Brain microvascular endothelial cell (primary cell): ENCODE data around the gene MARVELD1.
A peak's percentile ranks its signal among the peaks of the same experiment; 100 is the strongest.

ENCODE experiments used
- DNase-seq: peaks from one replicate; pipeline ENCODE4 v3.0.0-alpha.2; 2020
- H3K27ac ChIP-seq: fragments of 250-450 bp; sonication (Bioruptor Pico); 2 replicates; pipeline ENCODE4 v1.5.1; 2020; ENCODE audit warnings: mild to moderate bottlenecking, moderate library complexity
- H3K27me3 ChIP-seq: fragments of 250-450 bp; sonication (Bioruptor Pico); replicated peaks from 2 replicates; pipeline ENCODE4 v1.5.1; 2020; ENCODE audit warnings: mild to moderate bottlenecking
- H3K36me3 ChIP-seq: fragments of 250-450 bp; sonication (Bioruptor Pico); replicated peaks from 2 replicates; pipeline ENCODE4 v1.5.1; 2020; ENCODE audit warnings: mild to moderate bottlenecking
- H3K4me3 ChIP-seq: 2 replicates; pipeline ENCODE4 v1.5.1; 2011; ENCODE audit warnings: low read depth, mild to moderate bottlenecking, control low read depth, low read length, moderate library complexity
- in situ Hi-C: cut with HindIII; loops from 2 replicates; pipeline ENCODE4 v1.10.0; 2017; ENCODE audit warnings: low sequenced_read_pairs, low pct_ligation_motif_present
- TF ChIP-seq, protein P1 (sequence below): IDR thresholded peaks from 2 replicates; pipeline ENCODE4 v1.5.1; 2011; ENCODE audit warnings: low read depth, mild to moderate bottlenecking, moderate library complexity, low read length, control low read depth, inconsistent platforms; ENCODE audit errors: missing control alignments

The MARVELD1 gene

DNA sequence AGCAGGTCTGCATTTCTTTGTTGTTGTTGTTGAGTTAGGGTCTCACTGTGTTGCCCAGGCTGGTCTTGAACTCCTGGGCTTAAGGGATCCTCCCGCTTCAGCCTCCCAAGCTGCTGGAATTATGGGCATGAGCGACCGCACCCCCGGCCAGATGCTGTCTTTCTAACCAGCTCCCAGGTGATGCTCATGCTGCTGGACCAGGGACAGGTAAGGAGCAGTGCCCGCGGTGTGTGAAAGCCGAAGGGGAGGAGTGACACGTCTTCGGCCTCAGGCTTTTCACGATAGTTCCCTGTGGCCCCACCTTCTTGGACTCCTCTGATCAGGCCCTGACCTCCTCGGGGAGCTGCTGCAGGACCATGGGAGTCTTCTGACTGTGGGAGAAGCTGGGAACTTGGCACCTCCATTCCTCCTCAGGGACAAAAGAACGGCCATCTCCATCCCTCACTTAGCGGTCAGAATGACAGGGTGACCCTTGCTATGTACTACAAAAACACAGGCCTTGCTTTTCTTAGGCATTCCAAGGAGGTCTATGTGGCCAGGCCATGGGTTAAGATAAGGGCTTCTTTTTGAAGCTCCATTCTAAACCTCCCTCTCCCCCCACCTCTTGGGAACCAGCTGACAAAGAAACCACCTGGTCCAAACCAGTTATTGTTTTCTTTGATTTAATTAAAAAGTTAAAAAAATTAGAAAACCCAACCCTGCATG, 52.7 kb downstream of the MARVELD1 start:
- Histone ChIP-seq H3K36me3 (peaks cover 5% of the 10 kb centered on the region), H3K4me3 (no peak overlapping the region), H3K27me3 (peaks cover 12% of the 10 kb centered on the region), H3K27ac (no peak overlapping the region)
- peak; percentile 3 for DNase-seq
- TF ChIP-seq, protein P1, sequence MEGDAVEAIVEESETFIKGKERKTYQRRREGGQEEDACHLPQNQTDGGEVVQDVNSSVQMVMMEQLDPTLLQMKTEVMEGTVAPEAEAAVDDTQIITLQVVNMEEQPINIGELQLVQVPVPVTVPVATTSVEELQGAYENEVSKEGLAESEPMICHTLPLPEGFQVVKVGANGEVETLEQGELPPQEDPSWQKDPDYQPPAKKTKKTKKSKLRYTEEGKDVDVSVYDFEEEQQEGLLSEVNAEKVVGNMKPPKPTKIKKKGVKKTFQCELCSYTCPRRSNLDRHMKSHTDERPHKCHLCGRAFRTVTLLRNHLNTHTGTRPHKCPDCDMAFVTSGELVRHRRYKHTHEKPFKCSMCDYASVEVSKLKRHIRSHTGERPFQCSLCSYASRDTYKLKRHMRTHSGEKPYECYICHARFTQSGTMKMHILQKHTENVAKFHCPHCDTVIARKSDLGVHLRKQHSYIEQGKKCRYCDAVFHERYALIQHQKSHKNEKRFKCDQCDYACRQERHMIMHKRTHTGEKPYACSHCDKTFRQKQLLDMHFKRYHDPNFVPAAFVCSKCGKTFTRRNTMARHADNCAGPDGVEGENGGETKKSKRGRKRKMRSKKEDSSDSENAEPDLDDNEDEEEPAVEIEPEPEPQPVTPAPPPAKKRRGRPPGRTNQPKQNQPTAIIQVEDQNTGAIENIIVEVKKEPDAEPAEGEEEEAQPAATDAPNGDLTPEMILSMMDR, result no peak
- in situ Hi-C loops, result loop anchor here (25.0 kb wide), 1 partner anchor 96 kb away; no protein-coding TSS in a partner anchor

DNA sequence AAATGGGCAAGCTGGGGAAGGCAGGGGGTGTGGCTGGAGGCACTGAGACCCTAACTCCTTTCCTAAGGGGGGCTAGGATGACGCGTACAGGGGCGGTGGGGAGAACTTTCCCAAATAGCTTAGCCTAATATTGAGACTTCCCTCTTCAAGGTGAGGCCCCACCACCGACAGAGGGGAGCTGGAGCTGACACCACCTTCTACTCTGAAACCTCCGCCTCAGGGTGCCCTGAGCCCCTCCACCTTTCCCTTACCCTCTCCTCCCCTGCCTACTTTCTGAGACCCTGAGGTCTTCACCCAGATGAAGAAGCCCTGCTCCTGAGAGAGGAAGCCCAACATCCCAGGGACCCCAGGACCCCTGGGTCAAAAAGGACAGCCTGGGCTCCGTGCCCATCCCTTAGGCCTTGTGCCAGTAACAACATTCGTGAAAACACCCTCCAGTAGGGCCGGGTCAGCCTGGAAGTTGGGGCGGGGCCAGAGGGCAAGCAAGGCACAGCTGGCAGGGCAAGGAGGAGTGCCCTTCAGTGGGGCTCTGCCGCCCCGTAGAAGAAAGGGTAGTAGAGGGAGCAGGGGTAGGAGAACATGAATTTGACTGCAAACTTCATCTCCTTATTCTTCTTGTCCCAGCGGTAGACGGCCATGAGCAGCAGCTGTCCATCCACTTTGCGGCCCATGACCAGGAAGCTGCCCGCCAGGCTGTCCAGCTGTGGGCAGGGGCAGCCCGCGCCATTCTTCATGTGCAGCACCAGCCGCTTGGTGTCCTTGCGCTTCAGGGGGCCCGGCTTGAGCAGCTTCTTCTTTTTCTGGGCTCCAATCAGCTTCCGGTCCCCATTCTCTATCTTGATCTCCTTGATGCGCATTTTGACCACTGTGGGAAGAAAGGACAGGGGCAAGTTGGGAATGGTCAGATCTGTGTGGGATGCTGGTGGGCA, 53.7 kb downstream of the MARVELD1 start:
- no peak for DNase-seq
- Histone ChIP-seq H3K4me3 (no peak overlapping the region), H3K36me3 (peaks cover under 1% of the 10 kb centered on the region), H3K27ac (no peak overlapping the region), H3K27me3 (peaks cover 21% of the 10 kb centered on the region)
- TF ChIP-seq, protein P1, result no peak
- in situ Hi-C loops, result loop anchor here (25.0 kb wide), 1 partner anchor 95 kb away; no protein-coding TSS in a partner anchor
